WTC11 (cell line): Measurements from ENCODE around the gene RPL15.

Source experiments
- E2F1 ChIP-seq: sonication (generic); formaldehyde crosslinking; IDR thresholded peaks from 2 replicates; pipeline ENCODE4 v1.8.0; 2022; ENCODE audit warnings: mild to moderate bottlenecking, missing genetic modification reagents
- NFYB ChIP-seq: sonication (generic); formaldehyde crosslinking; conservative IDR thresholded peaks from 2 replicates; pipeline ENCODE4 v1.8.0; 2022; ENCODE audit warnings: low read depth, missing genetic modification reagents
- TF ChIP-seq, protein P1 (sequence below): fragments of 200-600 bp; IDR thresholded peaks from 2 replicates; pipeline ENCODE4 v1.8.0; 2022; ENCODE audit warnings: antibody characterized with exemption

DNA sequence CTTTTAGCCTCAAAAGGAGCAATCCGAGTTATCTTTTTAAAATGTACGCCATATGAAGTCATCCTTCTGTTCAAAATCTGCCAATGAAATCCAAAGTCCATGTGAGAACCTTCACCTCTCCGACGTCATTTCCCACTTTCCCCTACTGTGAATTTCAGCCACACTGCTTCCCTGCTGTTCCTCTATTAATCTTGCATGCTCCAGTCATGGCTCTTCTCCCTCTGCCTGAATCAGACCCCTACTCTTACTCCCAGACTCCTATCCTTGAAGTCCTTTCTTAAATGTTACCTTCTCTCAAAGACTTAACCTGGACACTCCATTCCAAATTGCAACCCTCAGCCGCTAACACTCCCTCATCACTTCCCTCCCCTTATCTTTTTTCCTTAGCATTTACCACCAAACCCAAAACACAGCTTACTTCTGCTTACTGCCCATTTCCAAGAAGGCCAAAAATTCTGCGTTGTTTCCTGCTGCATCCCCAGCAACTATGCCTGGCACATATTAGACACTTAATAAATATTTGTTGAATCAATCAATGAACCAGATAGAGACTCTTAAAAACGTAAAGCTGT, 1.3 kb upstream of the RPL15 start:
- TF ChIP-seq, protein P1, sequence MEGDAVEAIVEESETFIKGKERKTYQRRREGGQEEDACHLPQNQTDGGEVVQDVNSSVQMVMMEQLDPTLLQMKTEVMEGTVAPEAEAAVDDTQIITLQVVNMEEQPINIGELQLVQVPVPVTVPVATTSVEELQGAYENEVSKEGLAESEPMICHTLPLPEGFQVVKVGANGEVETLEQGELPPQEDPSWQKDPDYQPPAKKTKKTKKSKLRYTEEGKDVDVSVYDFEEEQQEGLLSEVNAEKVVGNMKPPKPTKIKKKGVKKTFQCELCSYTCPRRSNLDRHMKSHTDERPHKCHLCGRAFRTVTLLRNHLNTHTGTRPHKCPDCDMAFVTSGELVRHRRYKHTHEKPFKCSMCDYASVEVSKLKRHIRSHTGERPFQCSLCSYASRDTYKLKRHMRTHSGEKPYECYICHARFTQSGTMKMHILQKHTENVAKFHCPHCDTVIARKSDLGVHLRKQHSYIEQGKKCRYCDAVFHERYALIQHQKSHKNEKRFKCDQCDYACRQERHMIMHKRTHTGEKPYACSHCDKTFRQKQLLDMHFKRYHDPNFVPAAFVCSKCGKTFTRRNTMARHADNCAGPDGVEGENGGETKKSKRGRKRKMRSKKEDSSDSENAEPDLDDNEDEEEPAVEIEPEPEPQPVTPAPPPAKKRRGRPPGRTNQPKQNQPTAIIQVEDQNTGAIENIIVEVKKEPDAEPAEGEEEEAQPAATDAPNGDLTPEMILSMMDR, result no peak
- TF ChIP-seq NFYB (CRISPR knock-in tag), result no peak
- TF ChIP-seq E2F1 (CRISPR knock-in tag), result no peak
